HG02885 (cell line): ENCODE data around the gene PARP11.

Experiments used
- ATAC-seq: cut with Tn5 transposase; IDR thresholded peaks from one replicate; pipeline ENCODE4 v1.9.1; 2021; ENCODE audit warnings: mild to moderate bottlenecking; ENCODE audit not compliant: unreplicated experiment, poor library complexity

The PARP11 gene

GRCh38 chr12:3872800-3873636 is at the start of gene PARP11:
TSS of gene PARP11 (minus strand) at chr12:3873399. CDS start at chr12:3873229, 170 bp downstream.
- ATAC-seq = peak; percentile 97

GRCh38 chr12:3922033-3922432 is 48.8 kb upstream of the PARP11 start:
- no peak for ATAC-seq

- no peak for ATAC-seq
Observed at GRCh38 chr12:3921526-3921925, 48.3 kb upstream of the PARP11 start.

GRCh38 chr12:3921151-3921471 is 47.9 kb upstream of the PARP11 start:
- ATAC-seq = no peak

GRCh38 chr12:3920351-3921150 is 47.4 kb upstream of the PARP11 start:
- ATAC-seq = no peak

- no peak for ATAC-seq
Observed at GRCh38 chr12:3913278-3913677, 40.1 kb upstream of the PARP11 start.

- no peak for ATAC-seq
Observed at GRCh38 chr12:3912863-3913262, 39.7 kb upstream of the PARP11 start.

- no peak for ATAC-seq
Observed at GRCh38 chr12:3911409-3911808, 38.2 kb upstream of the PARP11 start.

- ATAC-seq = no peak
Observed at GRCh38 chr12:3905664-3906063, 32.5 kb upstream of the PARP11 start.

GRCh38 chr12:3904999-3905398 is 31.8 kb upstream of the PARP11 start:
- no peak for ATAC-seq

- ATAC-seq = no peak
Observed at GRCh38 chr12:3902921-3903320, 29.7 kb upstream of the PARP11 start.

- ATAC-seq = no peak
Observed at GRCh38 chr12:3901116-3901515, 27.9 kb upstream of the PARP11 start.

- ATAC-seq = no peak
Observed at GRCh38 chr12:3898756-3899155, 25.6 kb upstream of the PARP11 start.

GRCh38 chr12:3897371-3897971 is 24.3 kb upstream of the PARP11 start:
- no peak for ATAC-seq

GRCh38 chr12:3896801-3897351 is 23.7 kb upstream of the PARP11 start:
- no peak for ATAC-seq

- ATAC-seq = no peak
Observed at GRCh38 chr12:3896356-3896755, 23.2 kb upstream of the PARP11 start.

- ATAC-seq = no peak
Observed at GRCh38 chr12:3892631-3893030, 19.4 kb upstream of the PARP11 start.

- ATAC-seq = no peak
Observed at GRCh38 chr12:3891201-3891600, 18.0 kb upstream of the PARP11 start.

GRCh38 chr12:3888659-3889058 is 15.5 kb upstream of the PARP11 start:
- no peak for ATAC-seq

- ATAC-seq = no peak
Observed at GRCh38 chr12:3885277-3886094, 12.3 kb upstream of the PARP11 start.
